ENCODE measurements around the gene CDK5RAP3. TPM values are rescaled to one million over a fixed set of nuclear protein-coding genes. Genes with fewer than 3 reads are reported as not detected.

The CDK5RAP3 gene
- total RNA-seq, 1 experiment from 2014 or later = 255 TPM

GRCh38 chr17:47949197-47949759 lies 21.6 kb upstream of the CDK5RAP3 start:
- POLR2A ChIA-PET = interaction anchor here (1.5 to 4.3 kb wide), 2 partner anchors 22 to 100 kb away, joined by 3 to 20 read pairs; partner anchors contain the start of gene CDK5RAP3
- H3K4me1 ChIP-seq (ENCODE audit: control insufficient read depth in 1 of 2, insufficient read depth in 2 of 2, low read length in 2 of 2) = peaks cover 30 to 51% of the 10 kb centered on the region in 2 experiments
- peaks cover 7 to 12% of the 10 kb centered on the region in 2 experiments; a peak in 3 of 4 replicates for H3K36me3 ChIP-seq (ENCODE audit: control insufficient read depth in 1 of 2, insufficient read depth in 2 of 2, low read length in 2 of 2)
- H3K79me2 ChIP-seq (ENCODE audit: insufficient read depth, low read length) = peaks cover 3% of the 10 kb centered on the region; the same call in 1 of the 2 replicates
- H4K20me1 ChIP-seq (ENCODE audit: insufficient read depth) = no peaks in the 10 kb centered on the region
- intact Hi-C loops (cut with micrococcal nuclease) = loop anchor here (1.0 kb wide), 2 partner anchors 21 to 69 kb away; no protein-coding TSS in a partner anchor
- H3K27ac ChIP-seq (ENCODE audit: low read depth, low read length) = peak overlapping the region; percentile 67
- H3K27me3 ChIP-seq (ENCODE audit: insufficient read depth, low read length) = no peaks in the 10 kb centered on the region
- no peak overlapping the region for H2AFZ ChIP-seq (ENCODE audit: low read depth, low read length, poor library complexity, severe bottlenecking)
- H3K9me2 ChIP-seq (ENCODE audit: insufficient read depth) = no peaks in the 10 kb centered on the region
- DNase-seq (ENCODE audit: low read depth, low spot score) (peak; percentile 67), ATAC-seq (peak; percentile 81)
- RAD21 ChIA-PET (ENCODE audit: low non-redundant PET in 1 of 2, low total read pairs in 2 of 2, uncharacterized antibody in 2 of 2, unreplicated experiment in 2 of 2) = interaction anchor here (1.0 to 2.0 kb wide), 2 partner anchors 21 to 68 kb away, joined by 6 to 9 read pairs; partner anchors contain the start of gene CDK5RAP3 (in 1 of the 2)
- CTCF ChIA-PET = interaction anchor here (1.2 to 5.1 kb wide), 8 partner anchors 8 to 109 kb away, joined by 3 to 83 read pairs (median 12); partner anchors contain the start of genes CDK5RAP3, PNPO, PRR15L and SCRN2
- peak overlapping the region; percentile 29 to 40 for H3K4me3 ChIP-seq (replicated peaks in 1 of 2; ENCODE audit: low read depth in 1 of 2, low read length in 2 of 2)
- H3K4me2 ChIP-seq (ENCODE audit: low read length) = peak overlapping the region; percentile 71
- H3K9ac ChIP-seq (ENCODE audit: low read length) = peak overlapping the region; percentile 55
- TF ChIP-seq RAD21 (IDR thresholded peaks at IDR 0.05; ENCODE audit: low read depth) (peak; percentile 97), POLR2AphosphoS5 (IDR thresholded peaks at IDR 0.05; ENCODE audit: low read depth, low read length) (no peak), EZH2phosphoT487 (IDR thresholded peaks at IDR 0.05; ENCODE audit: borderline replicate concordance) (no peak), CTCF (IDR thresholded peaks at IDR 0.05 in 2 of 3, conservative IDR thresholded peaks at IDR 0.05 in 1 of 3; ENCODE audit: borderline replicate concordance in 1 of 3, insufficient read depth in 1 of 3, low read depth in 2 of 3, low read length in 2 of 3) (peak; percentile 96 to 99 (median 98))
- H3K9me3 ChIP-seq (ENCODE audit: control insufficient read depth in 1 of 2, insufficient read depth in 1 of 2, low read depth in 1 of 2, low read length in 2 of 2) = no peaks in the 10 kb centered on the region
- no TSS peak for BruUV-seq (replicated peaks)

Data from HCT116 (cell line).